A549 treated with AZD2906 at 1 μM for 4 hours (cell line): ENCODE data around the gene ADGRG7. TPM values are rescaled to one million over a fixed set of nuclear protein-coding genes. Genes with fewer than 3 reads are reported as not detected.

Experiments used
- total RNA-seq: library from RNA; stranded (reverse); fragments of 200-300 nt; extraction: Qiagen RNA extraction; gene quantifications from 5 replicates; pipeline ENCODE4 v1.2.3, GENCODE V29; 2022

Gene ADGRG7, protein sequence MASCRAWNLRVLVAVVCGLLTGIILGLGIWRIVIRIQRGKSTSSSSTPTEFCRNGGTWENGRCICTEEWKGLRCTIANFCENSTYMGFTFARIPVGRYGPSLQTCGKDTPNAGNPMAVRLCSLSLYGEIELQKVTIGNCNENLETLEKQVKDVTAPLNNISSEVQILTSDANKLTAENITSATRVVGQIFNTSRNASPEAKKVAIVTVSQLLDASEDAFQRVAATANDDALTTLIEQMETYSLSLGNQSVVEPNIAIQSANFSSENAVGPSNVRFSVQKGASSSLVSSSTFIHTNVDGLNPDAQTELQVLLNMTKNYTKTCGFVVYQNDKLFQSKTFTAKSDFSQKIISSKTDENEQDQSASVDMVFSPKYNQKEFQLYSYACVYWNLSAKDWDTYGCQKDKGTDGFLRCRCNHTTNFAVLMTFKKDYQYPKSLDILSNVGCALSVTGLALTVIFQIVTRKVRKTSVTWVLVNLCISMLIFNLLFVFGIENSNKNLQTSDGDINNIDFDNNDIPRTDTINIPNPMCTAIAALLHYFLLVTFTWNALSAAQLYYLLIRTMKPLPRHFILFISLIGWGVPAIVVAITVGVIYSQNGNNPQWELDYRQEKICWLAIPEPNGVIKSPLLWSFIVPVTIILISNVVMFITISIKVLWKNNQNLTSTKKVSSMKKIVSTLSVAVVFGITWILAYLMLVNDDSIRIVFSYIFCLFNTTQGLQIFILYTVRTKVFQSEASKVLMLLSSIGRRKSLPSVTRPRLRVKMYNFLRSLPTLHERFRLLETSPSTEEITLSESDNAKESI
- total RNA-seq = not detected in 5 replicates

DNA sequence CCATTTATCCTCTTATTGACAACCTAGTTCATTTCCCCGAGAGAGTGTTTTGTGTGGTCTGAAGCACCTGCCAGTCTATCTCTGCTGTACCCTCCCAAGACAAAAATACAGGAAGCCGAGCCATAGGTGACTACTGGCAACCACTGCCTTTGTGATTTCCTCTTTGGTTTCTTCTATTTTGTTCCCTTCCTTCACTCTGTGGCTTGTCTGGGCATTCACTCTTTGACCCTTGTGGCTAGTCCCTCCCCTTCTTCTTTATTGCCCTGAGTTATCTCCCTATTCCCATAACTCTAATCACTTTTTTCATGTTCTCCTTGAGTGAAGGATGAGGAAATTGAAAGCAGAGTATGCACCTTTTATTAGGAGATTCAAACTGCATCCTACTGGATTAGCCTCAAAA is at the start of gene ADGRG7:
TSS of gene ADGRG7 (plus strand) at position 297 of the 400 bp plus-strand sequence. CDS start 256 bp downstream, outside the sequence.

DNA sequence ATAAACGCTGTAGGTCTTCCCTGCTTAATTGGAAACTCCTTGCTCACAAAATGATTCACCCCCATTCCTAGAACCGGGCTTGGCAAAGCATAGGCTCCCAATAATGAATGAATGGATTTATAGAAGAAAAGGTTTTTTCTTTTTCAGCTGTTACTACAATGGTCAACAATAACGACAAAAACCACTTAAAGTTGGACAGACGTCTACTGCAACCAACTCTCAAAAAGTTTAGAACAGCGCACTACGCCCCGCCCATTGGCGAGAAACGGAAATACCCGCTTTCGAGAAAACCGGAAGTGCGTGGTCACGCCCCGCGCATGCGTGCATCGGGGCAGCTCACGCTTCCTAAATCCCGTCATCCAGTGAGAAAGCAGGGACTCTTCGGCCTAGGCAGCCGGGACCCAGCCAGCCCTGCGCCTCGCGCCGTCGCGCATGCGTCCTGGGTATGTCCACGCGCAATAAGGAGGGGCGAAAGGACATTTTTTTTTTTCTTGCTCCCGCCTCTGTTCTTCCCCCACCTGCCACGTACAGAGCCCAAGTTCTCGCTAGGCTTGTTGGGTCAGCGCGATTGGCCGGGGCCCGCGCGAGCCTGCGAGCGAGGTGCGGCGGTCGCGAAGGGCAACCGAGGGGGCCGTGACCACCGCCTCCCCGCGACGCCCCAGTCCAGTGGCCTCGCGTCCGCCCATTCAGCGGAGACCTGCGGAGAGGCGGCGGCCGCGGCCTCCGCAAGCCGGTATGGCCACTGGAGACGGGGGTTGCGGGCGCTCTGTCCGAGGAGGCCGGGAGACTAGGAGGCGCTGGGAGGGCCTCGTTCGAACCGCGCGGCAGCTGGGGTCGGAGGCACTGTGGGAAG is 99.8 kb downstream of the ADGRG7 start, which contains the start of gene TFG:
TSS of gene TFG (plus strand) at position 506 of the 853 bp plus-strand sequence. CDS start 4,192 bp downstream, outside the sequence.

Other genes with a start within 250 kb of the ADGRG7 start
- 41.1 to 51.7 TPM (median 45.0 TPM) in 5 replicates for gene TOMM70, start 208.5 kb upstream of the ADGRG7 start, total RNA-seq
- 0.72 to 1.2 TPM (median 0.80 TPM) in 5 replicates for gene LNP1, start 208.1 kb upstream of the ADGRG7 start, total RNA-seq
- gene TMEM45A, start 117.0 kb upstream of the ADGRG7 start, total RNA-seq = 1.8 to 2.6 TPM (median 1.9 TPM) in 5 replicates
- 133 to 148 TPM (median 140 TPM) in 5 replicates for gene TFG, start 99.9 kb downstream of the ADGRG7 start, total RNA-seq